HepG2 (cell line): ENCODE data around the gene ZBTB21. TPM values are rescaled to one million over a fixed set of nuclear protein-coding genes. Genes with fewer than 3 reads are reported as not detected.

ENCODE experiments used
- ATAC-seq: fragments of 200-7000 bp; cut with Tn5 transposase; 3 replicates; pipeline ENCODE4 v1.9.1; 2020; ENCODE audit warnings: mild to moderate bottlenecking, moderate library complexity
- BruUV-seq: library from RNA; stranded (reverse); fragments of 400-500 nt; replicated peaks from 2 replicates; lab custom pipeline; 2021; lab: Mats Ljungman, UMichigan
- CTCF ChIA-PET: fragments of 300-600 bp; formaldehyde crosslinking; extraction: SDS; loops from one replicate; lab custom pipeline; 2021; ENCODE audit warnings: low total read pairs, inconsistent platforms, low intra/inter-chr PET ratio; lab: Yijun Ruan, JAX
- POLR2A ChIA-PET: fragments of 350-600 bp; sonication (Branson Sonifier 250); formaldehyde crosslinking; loops from one replicate; lab custom pipeline; 2020; ENCODE audit warnings: antibody characterized with exemption, inconsistent platforms; lab: Yijun Ruan, JAX
- DNase-seq: peaks from one replicate; pipeline ENCODE4 v3.0.0-alpha.2; 2015; ENCODE audit warnings: low spot score
- FAIRE-seq: peaks from 3 replicates; lab custom pipeline; 2011; peaks lifted over from hg19 to GRCh38; lab: Jason Lieb, UNC
- H2AFZ ChIP-seq: one replicate; pipeline ENCODE4 v1.6.1; 2011; ENCODE audit warnings: low read length, inconsistent platforms
- H3K27ac ChIP-seq: fragments of 300-600 bp; 3 replicates; pipeline ENCODE4 v1.8.0; 2011; ENCODE audit warnings: mixed run types, mild to moderate bottlenecking, mixed read lengths, low read length, inconsistent platforms; ENCODE audit not compliant: insufficient read depth; ENCODE audit errors: extremely low read length
- H3K27me3 ChIP-seq, 2 experiments: fragments of 200-600 bp in 1 of 2; 2 replicates in 1 of 2; 3 replicates in 1 of 2; pipeline versions ENCODE4 v1.6.0 to v1.8.0; 2011; ENCODE audit warnings: low read length in 2 of 2, mild to moderate bottlenecking in 2 of 2, moderate library complexity in 2 of 2, inconsistent platforms in 1 of 2; ENCODE audit not compliant: insufficient read depth in 2 of 2, control insufficient read depth in 1 of 2
- H3K36me3 ChIP-seq, 2 experiments: fragments of 200-600 bp in 1 of 2; replicated peaks in 1 of 2; 2 replicates in 1 of 2; 3 replicates in 1 of 2; pipeline versions ENCODE4 v1.5.1 to v1.8.0; 2011; ENCODE audit warnings: low read length in 2 of 2, inconsistent platforms in 1 of 2; ENCODE audit not compliant: insufficient read depth in 2 of 2, control insufficient read depth in 1 of 2
- H3K4me1 ChIP-seq: 2 replicates; pipeline ENCODE4 v1.5.1; 2012; ENCODE audit warnings: low read length, inconsistent platforms; ENCODE audit not compliant: insufficient read depth
- H3K4me2 ChIP-seq: 2 replicates; pipeline ENCODE4 v1.6.0; 2011; ENCODE audit warnings: low read depth, low read length, inconsistent platforms
- H3K4me3 ChIP-seq, 3 experiments: fragments of 200-600 bp in 1 of 3; sonication (generic), shearing (Covaris generic) in 1 of 3; replicated peaks in 1 of 3; 2 replicates each; pipeline ENCODE4 v1.5.1; 2011 to 2016; ENCODE audit warnings: low read length in 3 of 3, inconsistent platforms in 2 of 3, low read depth in 2 of 3, mild to moderate bottlenecking in 2 of 3, control low read depth in 1 of 3, mixed read lengths in 1 of 3; ENCODE audit not compliant: insufficient read depth in 1 of 3
- H3K79me2 ChIP-seq: one replicate; pipeline ENCODE4 v1.6.1; 2011; ENCODE audit warnings: low read length, inconsistent platforms; ENCODE audit not compliant: insufficient read depth
- H3K9ac ChIP-seq: 2 replicates; pipeline ENCODE4 v1.6.0; 2011; ENCODE audit warnings: mild to moderate bottlenecking, low read depth, low read length, inconsistent platforms; ENCODE audit not compliant: insufficient read depth
- H3K9me3 ChIP-seq: 2 replicates; pipeline ENCODE4 v1.5.1; 2012; ENCODE audit warnings: mild to moderate bottlenecking, low read length
- H4K20me1 ChIP-seq: 2 replicates; pipeline ENCODE4 v1.6.0; 2011; ENCODE audit warnings: inconsistent platforms, mild to moderate bottlenecking, low read length, moderate library complexity; ENCODE audit not compliant: insufficient read depth
- CCDC6 ChIP-seq: sonication (generic); formaldehyde crosslinking; IDR thresholded peaks from 2 replicates; pipeline ENCODE4 v1.8.1; 2022; ENCODE audit warnings: mild to moderate bottlenecking, missing genetic modification reagents, moderate library complexity
- CHD4 ChIP-seq: fragments of 200-600 bp; sonication (generic); IDR thresholded peaks from 2 replicates; pipeline ENCODE4 v1.7.0; 2017; ENCODE audit warnings: mild to moderate bottlenecking, low read length, borderline replicate concordance
- EED ChIP-seq: sonication (generic); formaldehyde crosslinking; IDR thresholded peaks from 2 replicates; pipeline ENCODE4 v1.5.0; 2020; ENCODE audit warnings: mild to moderate bottlenecking, missing genetic modification reagents
- KLF6 ChIP-seq: IDR thresholded peaks from 2 replicates; pipeline ENCODE4 v1.8.0; 2016; ENCODE audit warnings: missing biosample characterization, missing genetic modification reagents
- LCORL ChIP-seq, 2 experiments: fragments of 450-650 bp in 1 of 2; sonication (generic) in 1 of 2; formaldehyde crosslinking in 1 of 2; IDR thresholded peaks; 2 replicates each; pipeline versions ENCODE4 v1.5.0 to v1.6.1; 2017 to 2020; ENCODE audit warnings: antibody characterized with exemption in 1 of 2, missing genetic modification reagents in 1 of 2
- SRSF4 ChIP-seq: fragments of 200-400 bp; formaldehyde crosslinking; IDR thresholded peaks from one replicate; pipeline ENCODE4 v1.6.1; 2018; ENCODE audit warnings: mild to moderate bottlenecking, low read depth, low read length, moderate library complexity; ENCODE audit not compliant: poor library complexity, severe bottlenecking
- ZNF30 ChIP-seq: sonication (generic); formaldehyde crosslinking; IDR thresholded peaks from 2 replicates; pipeline ENCODE4 v1.5.0; 2020; ENCODE audit warnings: mild to moderate bottlenecking, missing genetic modification reagents
- ZNF878 ChIP-seq: sonication (generic); formaldehyde crosslinking; IDR thresholded peaks from 2 replicates; pipeline ENCODE4 v1.8.1; 2023; ENCODE audit warnings: mild to moderate bottlenecking, missing genetic modification reagents, moderate library complexity
- WGBS: methylation state at CpG from one replicate; pipeline ENCODE4 v1.1.6; 2017; ENCODE audit warnings: low lambda C conversion rate; 5-methylcytosine and 5-hydroxymethylcytosine counted together
- in situ Hi-C: cut with HindIII; loops from 2 replicates; pipeline ENCODE4 v1.10.0; 2017; ENCODE audit warnings: low pct_unique_long_range_greater_than_20kb; ENCODE audit not compliant: extremely low pct_ligation_motif_present
- intact Hi-C: fragments of 100-400 bp; cut with micrococcal nuclease; formaldehyde crosslinking; loops from one replicate; pipeline ENCODE4 v1.10.0; 2022; ENCODE audit not compliant: unreplicated experiment
- polyA plus RNA-seq, 8 experiments: library from polyadenylated mRNA; depleted of rRNA in 3 of 8; stranded (reverse) in 7 of 8; unstranded in 1 of 8; fragments of >200 nt; fragmentation: Illumina TruSeq in 4 of 8; extraction: Trizol in 4 of 8; gene quantifications; 2 replicates each; pipeline versions ENCODE4 v1.2.1 to v1.2.3, GENCODE V29; 2011 to 2016; ENCODE audit warnings: low read depth in 4 of 8, missing spikeins in 1 of 8, mixed read lengths in 1 of 8; ENCODE audit not compliant: insufficient read depth in 1 of 8
- total RNA-seq, 5 experiments: library from RNA; depleted of rRNA; stranded (reverse); fragments of >200 nt; fragmentation: Illumina TruSeq; extraction: Trizol; gene quantifications; 2 replicates each; pipeline ENCODE4 v1.2.3, GENCODE V29; 2016; ENCODE audit warnings: low read depth in 1 of 5
- TF ChIP-seq, protein P1 (sequence below): sonication (generic); formaldehyde crosslinking; IDR thresholded peaks from 2 replicates; pipeline ENCODE4 v1.4.0; 2020; ENCODE audit warnings: mild to moderate bottlenecking, missing genetic modification reagents
- TF ChIP-seq, protein P2 (sequence below): sonication (generic); formaldehyde crosslinking; IDR thresholded peaks from 2 replicates; pipeline ENCODE4 v1.4.0; 2020; ENCODE audit warnings: missing genetic modification reagents
- TF ChIP-seq, protein P3 (sequence below): sonication (generic); formaldehyde crosslinking; IDR thresholded peaks from 2 replicates; pipeline ENCODE4 v1.5.0; 2020; ENCODE audit warnings: missing genetic modification reagents
- TF ChIP-seq, protein P4 (sequence below): sonication (generic); formaldehyde crosslinking; IDR thresholded peaks from 2 replicates; pipeline ENCODE4 v1.5.0; 2020; ENCODE audit warnings: mild to moderate bottlenecking, low read depth, missing genetic modification reagents, borderline replicate concordance
- TF ChIP-seq, protein P5 (sequence below): sonication (generic); formaldehyde crosslinking; IDR thresholded peaks from 2 replicates; pipeline ENCODE4 v1.5.1; 2020; ENCODE audit warnings: mild to moderate bottlenecking, missing genetic modification reagents, moderate library complexity

Gene ZBTB21
- total and polyA plus RNA-seq, 2 of the 13 experiments (the other 11 are each of a cell fraction or from before 2014, with no cell fraction given): 4.5 to 6.1 TPM

DNA sequence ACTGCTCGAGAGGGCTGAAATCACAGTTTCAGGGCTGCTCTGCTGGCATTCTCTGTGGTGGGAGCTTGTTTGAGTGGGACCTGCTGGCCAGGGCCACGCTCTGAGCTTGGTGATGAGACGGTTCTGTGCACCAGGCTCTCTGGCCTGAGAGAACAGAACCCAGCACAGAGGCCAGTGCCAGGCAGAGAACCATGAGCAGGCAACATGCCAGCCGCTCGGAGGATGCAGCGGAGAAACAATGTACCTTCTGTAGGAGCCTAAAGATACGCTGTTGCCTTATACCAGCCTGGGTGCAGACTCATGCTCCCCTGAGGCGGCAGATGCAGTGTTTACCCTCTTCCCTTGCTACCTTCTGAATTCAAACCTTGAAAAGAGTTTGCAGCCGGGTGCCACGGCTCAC lies 66.3 kb downstream of the ZBTB21 start:
- Histone ChIP-seq H3K4me3 (no peak overlapping the region), H3K9ac (no peak overlapping the region), H2AFZ (no peak overlapping the region), H3K79me2 (peaks cover 28% of the 10 kb centered on the region), H3K4me2 (no peak overlapping the region), H3K36me3 (peaks cover 5 to 16% of the 10 kb centered on the region in 2 experiments; a peak in 3 of 5 replicates), H3K9me3 (no peaks in the 10 kb centered on the region), H3K27me3 (no peaks in the 10 kb centered on the region), H3K4me1 (peaks cover 22% of the 10 kb centered on the region), H4K20me1 (no peaks in the 10 kb centered on the region), H3K27ac (no peak overlapping the region)
- FAIRE-seq: no peak
- TF ChIP-seq, protein P1, sequence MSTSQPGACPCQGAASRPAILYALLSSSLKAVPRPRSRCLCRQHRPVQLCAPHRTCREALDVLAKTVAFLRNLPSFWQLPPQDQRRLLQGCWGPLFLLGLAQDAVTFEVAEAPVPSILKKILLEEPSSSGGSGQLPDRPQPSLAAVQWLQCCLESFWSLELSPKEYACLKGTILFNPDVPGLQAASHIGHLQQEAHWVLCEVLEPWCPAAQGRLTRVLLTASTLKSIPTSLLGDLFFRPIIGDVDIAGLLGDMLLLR (CRISPR knock-in tag): no peak
- TF ChIP-seq CHD4 (no peak), ZNF878 (no peak), EED (CRISPR knock-in tag) (no peak), KLF6 (CRISPR knock-in tag) (no peak), LCORL (IDR thresholded peaks at IDR 0.05) (no peak), LCORL (CRISPR knock-in tag; IDR thresholded peaks at IDR 0.05) (no peak), ZNF30 (CRISPR knock-in tag) (no peak), CCDC6 (CRISPR knock-in tag) (no peak), SRSF4 (no peak)
- TF ChIP-seq, protein P2, sequence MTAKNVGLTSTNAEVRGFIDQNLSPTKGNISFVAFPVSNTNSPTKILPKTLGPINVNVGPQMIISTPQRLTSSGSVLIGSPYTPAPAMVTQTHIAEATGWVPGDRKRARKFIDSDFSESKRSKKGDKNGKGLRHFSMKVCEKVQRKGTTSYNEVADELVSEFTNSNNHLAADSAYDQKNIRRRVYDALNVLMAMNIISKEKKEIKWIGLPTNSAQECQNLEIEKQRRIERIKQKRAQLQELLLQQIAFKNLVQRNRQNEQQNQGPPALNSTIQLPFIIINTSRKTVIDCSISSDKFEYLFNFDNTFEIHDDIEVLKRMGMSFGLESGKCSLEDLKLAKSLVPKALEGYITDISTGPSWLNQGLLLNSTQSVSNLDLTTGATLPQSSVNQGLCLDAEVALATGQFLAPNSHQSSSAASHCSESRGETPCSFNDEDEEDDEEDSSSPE (CRISPR knock-in tag): no peak
- TF ChIP-seq, protein P3, sequence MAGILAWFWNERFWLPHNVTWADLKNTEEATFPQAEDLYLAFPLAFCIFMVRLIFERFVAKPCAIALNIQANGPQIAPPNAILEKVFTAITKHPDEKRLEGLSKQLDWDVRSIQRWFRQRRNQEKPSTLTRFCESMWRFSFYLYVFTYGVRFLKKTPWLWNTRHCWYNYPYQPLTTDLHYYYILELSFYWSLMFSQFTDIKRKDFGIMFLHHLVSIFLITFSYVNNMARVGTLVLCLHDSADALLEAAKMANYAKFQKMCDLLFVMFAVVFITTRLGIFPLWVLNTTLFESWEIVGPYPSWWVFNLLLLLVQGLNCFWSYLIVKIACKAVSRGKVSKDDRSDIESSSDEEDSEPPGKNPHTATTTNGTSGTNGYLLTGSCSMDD: no peak
- TF ChIP-seq, protein P4, sequence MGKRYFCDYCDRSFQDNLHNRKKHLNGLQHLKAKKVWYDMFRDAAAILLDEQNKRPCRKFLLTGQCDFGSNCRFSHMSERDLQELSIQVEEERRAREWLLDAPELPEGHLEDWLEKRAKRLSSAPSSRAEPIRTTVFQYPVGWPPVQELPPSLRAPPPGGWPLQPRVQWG (CRISPR knock-in tag): no peak
- TF ChIP-seq, protein P5, sequence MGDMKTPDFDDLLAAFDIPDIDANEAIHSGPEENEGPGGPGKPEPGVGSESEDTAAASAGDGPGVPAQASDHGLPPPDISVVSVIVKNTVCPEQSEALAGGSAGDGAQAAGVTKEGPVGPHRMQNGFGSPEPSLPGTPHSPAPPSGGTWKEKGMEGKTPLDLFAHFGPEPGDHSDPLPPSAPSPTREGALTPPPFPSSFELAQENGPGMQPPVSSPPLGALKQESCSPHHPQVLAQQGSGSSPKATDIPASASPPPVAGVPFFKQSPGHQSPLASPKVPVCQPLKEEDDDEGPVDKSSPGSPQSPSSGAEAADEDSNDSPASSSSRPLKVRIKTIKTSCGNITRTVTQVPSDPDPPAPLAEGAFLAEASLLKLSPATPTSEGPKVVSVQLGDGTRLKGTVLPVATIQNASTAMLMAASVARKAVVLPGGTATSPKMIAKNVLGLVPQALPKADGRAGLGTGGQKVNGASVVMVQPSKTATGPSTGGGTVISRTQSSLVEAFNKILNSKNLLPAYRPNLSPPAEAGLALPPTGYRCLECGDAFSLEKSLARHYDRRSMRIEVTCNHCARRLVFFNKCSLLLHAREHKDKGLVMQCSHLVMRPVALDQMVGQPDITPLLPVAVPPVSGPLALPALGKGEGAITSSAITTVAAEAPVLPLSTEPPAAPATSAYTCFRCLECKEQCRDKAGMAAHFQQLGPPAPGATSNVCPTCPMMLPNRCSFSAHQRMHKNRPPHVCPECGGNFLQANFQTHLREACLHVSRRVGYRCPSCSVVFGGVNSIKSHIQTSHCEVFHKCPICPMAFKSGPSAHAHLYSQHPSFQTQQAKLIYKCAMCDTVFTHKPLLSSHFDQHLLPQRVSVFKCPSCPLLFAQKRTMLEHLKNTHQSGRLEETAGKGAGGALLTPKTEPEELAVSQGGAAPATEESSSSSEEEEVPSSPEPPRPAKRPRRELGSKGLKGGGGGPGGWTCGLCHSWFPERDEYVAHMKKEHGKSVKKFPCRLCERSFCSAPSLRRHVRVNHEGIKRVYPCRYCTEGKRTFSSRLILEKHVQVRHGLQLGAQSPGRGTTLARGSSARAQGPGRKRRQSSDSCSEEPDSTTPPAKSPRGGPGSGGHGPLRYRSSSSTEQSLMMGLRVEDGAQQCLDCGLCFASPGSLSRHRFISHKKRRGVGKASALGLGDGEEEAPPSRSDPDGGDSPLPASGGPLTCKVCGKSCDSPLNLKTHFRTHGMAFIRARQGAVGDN (CRISPR knock-in tag): no peak
- BruUV-seq: no TSS peak
- no peak for ATAC-seq
- DNase-seq: no peak
- ChIA-PET POLR2A (interaction anchor here (1.0 kb wide), 1 partner anchor 18 kb away, joined by 3 read pairs; no protein-coding TSS in a partner anchor), CTCF (no interaction called here)
- in situ Hi-C loops: no loop called here
- 98% methylated on average over 9 of the region's 10 CpGs for WGBS
- intact Hi-C loops: no loop called here
